Measurements from ENCODE around the gene TBC1D8. TPM values are rescaled to one million over a fixed set of nuclear protein-coding genes. Genes with fewer than 3 reads are reported as not detected.

TBC1D8 gene
- total RNA-seq, 1 donor from 2014 or later: 45.0 TPM

DNA sequence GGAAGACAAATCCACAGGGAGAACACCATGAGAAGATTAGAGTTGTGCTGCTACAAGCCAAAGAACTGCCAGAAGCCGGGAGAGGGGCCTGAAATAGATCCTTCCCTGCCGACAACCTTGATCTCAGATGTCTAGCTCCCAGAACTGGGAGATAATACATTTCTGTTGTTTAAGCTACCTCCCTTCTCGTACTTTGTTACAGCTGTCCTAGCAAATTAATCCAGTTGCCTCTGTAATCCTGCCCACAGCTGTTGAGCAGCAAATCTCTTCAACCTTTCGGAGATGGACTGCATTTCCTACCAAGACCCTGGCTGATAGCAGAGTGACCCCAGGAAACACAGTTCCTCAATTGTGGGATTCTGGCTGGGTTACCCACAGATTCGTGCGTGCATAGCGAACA lies 2.6 kb upstream of the TBC1D8 start:
- intact Hi-C loops (cut with micrococcal nuclease): loop anchor here (5.0 kb wide), 2 partner anchors 116 to 141 kb away; no protein-coding TSS in a partner anchor
- Histone ChIP-seq H3K4me1 (peaks cover 56% of the 10 kb centered on the region), H3K4me3 (no peak overlapping the region), H3K27me3 (ENCODE audit: low read depth) (no peaks in the 10 kb centered on the region), H3K9me3 (replicated peaks) (no peaks in the 10 kb centered on the region), H3K27ac (replicated peaks) (peak overlapping the region; percentile 95), H3K36me3 (no peaks in the 10 kb centered on the region)
- no peak for DNase-seq
- TF ChIP-seq CTCF (IDR thresholded peaks at IDR 0.05; ENCODE audit: borderline replicate concordance): no peak

GRCh38 chr2:101153077-101153707 lies 2.0 kb upstream of the TBC1D8 start:
- no peak for DNase-seq
- Histone ChIP-seq H3K36me3 (no peaks in the 10 kb centered on the region), H3K27ac (replicated peaks) (peak overlapping the region; percentile 95), H3K4me3 (peak overlapping the region; percentile 93), H3K9me3 (replicated peaks) (no peaks in the 10 kb centered on the region), H3K27me3 (ENCODE audit: low read depth) (no peaks in the 10 kb centered on the region), H3K4me1 (peaks cover 62% of the 10 kb centered on the region)
- intact Hi-C loops (cut with micrococcal nuclease): loop anchor here (5.0 kb wide), 2 partner anchors 116 to 141 kb away; no protein-coding TSS in a partner anchor
- TF ChIP-seq CTCF (IDR thresholded peaks at IDR 0.05; ENCODE audit: borderline replicate concordance): no peak

DNA sequence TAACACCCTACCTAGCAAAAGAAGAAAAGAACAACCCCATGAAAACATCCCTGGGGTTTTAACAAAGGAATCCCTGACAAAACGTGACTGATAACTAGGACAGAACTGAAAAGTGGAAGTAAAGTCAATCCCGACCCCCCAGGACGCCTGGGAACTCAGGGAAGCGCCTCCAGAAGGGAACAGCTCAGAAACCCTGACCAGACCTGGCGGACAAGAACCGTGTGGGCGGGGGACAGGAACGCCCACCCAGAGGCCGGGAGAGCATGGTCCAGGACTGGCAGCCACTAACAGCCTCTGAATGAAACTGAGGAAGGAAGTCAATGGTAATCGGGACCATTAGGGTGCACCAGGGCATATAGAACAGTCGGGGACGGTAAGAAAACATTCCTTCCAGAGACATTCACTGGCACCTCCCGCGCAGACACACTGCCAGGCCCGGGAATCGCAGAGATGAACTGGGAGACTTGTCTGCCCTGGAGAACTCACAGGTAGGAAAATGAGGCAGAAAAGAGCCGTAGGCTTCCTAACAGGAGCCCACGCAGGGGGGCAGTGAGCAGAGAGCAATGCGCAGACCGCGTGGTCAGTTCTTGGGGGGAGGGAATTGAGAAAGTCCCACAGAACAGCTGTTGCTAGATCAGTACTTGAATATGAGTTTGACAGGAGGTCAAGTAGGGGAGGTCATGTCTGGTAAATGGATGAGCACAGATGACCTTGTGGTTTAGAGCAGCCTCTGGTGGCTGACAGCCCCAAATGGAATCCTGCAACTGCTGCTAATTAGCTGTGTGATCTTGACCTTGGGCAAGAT lies 1.3 kb upstream of the TBC1D8 start:
- Histone ChIP-seq H3K27me3 (ENCODE audit: low read depth) (no peaks in the 10 kb centered on the region), H3K9me3 (replicated peaks) (no peaks in the 10 kb centered on the region), H3K36me3 (no peaks in the 10 kb centered on the region), H3K4me1 (peaks cover 69% of the 10 kb centered on the region), H3K4me3 (peak overlapping the region; percentile 93), H3K27ac (replicated peaks) (peak overlapping the region; percentile 95)
- intact Hi-C loops (cut with micrococcal nuclease): loop anchor here (5.0 kb wide), 2 partner anchors 115 to 140 kb away; no protein-coding TSS in a partner anchor
- TF ChIP-seq CTCF (IDR thresholded peaks at IDR 0.05; ENCODE audit: borderline replicate concordance): peak; percentile 91
- DNase-seq: peak; percentile 35

DNA sequence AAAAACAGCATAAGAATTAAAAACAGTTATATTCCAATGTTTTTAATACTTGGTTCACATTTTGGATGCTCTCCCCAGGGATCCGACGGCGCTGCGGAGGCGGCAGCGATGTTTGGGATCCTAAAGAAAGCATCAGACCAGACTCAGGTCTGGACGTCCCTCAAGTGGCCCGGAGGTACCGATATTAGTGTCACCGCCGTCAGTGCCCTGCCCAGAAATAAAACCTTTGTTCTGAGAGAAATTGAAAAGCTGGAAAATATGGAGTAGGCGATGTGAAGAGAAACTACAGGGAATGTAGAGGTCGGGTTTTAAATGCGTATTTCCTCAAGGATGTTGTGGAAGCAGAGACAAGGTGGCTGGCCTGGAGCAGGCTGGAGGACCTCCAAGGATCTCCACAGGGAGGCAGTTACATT lies 683 bp upstream of the TBC1D8 start:
- intact Hi-C loops (cut with micrococcal nuclease): loop anchor here (5.0 kb wide), 2 partner anchors 115 to 140 kb away; no protein-coding TSS in a partner anchor
- Histone ChIP-seq H3K27me3 (ENCODE audit: low read depth) (no peaks in the 10 kb centered on the region), H3K4me3 (peak overlapping the region; percentile 93), H3K9me3 (replicated peaks) (no peaks in the 10 kb centered on the region), H3K36me3 (no peaks in the 10 kb centered on the region), H3K4me1 (peaks cover 75% of the 10 kb centered on the region), H3K27ac (replicated peaks) (peak overlapping the region; percentile 95)
- no peak for TF ChIP-seq CTCF (IDR thresholded peaks at IDR 0.05; ENCODE audit: borderline replicate concordance)
- no peak for DNase-seq

GRCh38 chr2:101150306-101151145 lies 656 bp downstream of the TBC1D8 start:
- intact Hi-C loops (cut with micrococcal nuclease): loop anchor here (5.0 kb wide), 2 partner anchors 113 to 138 kb away; no protein-coding TSS in a partner anchor
- peaks cover 88% of the 10 kb centered on the region for H3K4me1 ChIP-seq
- peak; percentile 34 for DNase-seq
- peak overlapping the region; percentile 93 for H3K4me3 ChIP-seq
- H3K27ac ChIP-seq (replicated peaks): peak overlapping the region; percentile 95
- H3K36me3 ChIP-seq: no peaks in the 10 kb centered on the region
- no peaks in the 10 kb centered on the region for H3K27me3 ChIP-seq (ENCODE audit: low read depth)
- TF ChIP-seq CTCF (IDR thresholded peaks at IDR 0.05; ENCODE audit: borderline replicate concordance): no peak
- H3K9me3 ChIP-seq (replicated peaks): no peaks in the 10 kb centered on the region
